GM19043 (cell line): ENCODE measurements around the gene TMEM208.

Experiments used
- ATAC-seq: cut with Tn5 transposase; IDR thresholded peaks from one replicate; pipeline ENCODE4 v1.9.1; 2021; ENCODE audit warnings: low read depth; ENCODE audit not compliant: unreplicated experiment

Gene TMEM208

DNA sequence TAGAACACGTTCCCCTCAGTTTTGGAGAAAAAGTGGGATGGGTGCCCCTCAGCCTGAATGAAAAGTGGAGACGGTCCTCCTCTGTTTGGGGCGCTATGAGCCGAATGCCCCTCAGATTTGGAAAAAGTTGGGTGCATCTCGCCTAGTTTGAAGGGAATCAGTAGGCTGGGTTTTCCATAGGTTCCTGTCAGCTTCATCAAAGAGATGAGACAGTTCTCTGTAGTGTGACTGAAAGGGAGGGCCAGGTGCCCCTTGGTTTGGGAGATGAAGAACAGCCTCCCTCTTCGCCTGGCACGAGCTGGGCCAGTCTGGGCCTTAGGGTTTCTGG, 21.1 kb downstream of the TMEM208 start:
- no peak for ATAC-seq

- ATAC-seq, result no peak
Observed at GRCh38 chr16:67248401-67249177, 21.7 kb downstream of the TMEM208 start, which contains the start of gene SLC9A5. SLC9A5 (plus strand) TSS chr16:67248979; CDS start chr16:67249015, 36 bp downstream.

GRCh38 chr16:67249178-67250044, 22.5 kb downstream of the TMEM208 start:
- no peak for ATAC-seq

- ATAC-seq, result no peak
Observed at GRCh38 chr16:67250045-67250327, 23.1 kb downstream of the TMEM208 start.

- no peak for ATAC-seq
Observed at GRCh38 chr16:67252609-67253497, 25.9 kb downstream of the TMEM208 start.

- no peak for ATAC-seq
Observed at GRCh38 chr16:67254801-67255552, 28.0 kb downstream of the TMEM208 start.

DNA sequence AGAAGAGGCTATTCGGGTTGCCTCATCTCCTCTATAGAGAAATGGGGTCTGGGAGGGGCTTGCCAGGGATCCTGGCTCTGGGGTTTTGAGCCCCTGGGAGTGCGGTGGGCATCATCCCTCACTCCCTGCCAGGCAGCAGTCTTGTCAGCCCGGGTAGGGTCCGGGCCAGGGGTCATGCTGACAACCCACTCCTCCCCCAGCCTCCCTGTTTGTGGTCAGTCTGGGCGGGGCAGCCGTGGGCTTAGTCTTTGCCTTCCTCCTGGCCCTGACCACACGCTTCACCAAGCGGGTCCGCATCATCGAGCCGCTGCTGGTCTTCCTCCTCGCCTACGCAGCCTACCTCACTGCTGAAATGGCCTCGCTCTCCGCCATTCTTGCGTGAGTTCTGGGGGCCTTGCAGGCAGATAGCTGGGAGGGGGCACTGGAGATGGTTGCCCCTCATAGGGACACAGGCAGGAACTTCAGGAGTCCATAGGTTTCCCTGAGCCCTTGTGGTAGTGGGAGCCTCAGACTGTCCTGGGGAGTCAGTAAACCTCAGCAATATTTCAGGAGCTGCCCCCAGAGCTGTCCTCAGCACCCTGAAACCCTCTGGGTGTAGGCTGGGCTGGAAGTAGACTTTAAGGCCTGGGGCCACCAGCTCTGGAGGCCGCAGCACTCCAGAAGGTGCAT, 28.8 kb downstream of the TMEM208 start:
- ATAC-seq, result no peak

GRCh38 chr16:67256701-67257230, 29.8 kb downstream of the TMEM208 start:
- ATAC-seq, result no peak

GRCh38 chr16:67257486-67258160, 30.7 kb downstream of the TMEM208 start:
- no peak for ATAC-seq

DNA sequence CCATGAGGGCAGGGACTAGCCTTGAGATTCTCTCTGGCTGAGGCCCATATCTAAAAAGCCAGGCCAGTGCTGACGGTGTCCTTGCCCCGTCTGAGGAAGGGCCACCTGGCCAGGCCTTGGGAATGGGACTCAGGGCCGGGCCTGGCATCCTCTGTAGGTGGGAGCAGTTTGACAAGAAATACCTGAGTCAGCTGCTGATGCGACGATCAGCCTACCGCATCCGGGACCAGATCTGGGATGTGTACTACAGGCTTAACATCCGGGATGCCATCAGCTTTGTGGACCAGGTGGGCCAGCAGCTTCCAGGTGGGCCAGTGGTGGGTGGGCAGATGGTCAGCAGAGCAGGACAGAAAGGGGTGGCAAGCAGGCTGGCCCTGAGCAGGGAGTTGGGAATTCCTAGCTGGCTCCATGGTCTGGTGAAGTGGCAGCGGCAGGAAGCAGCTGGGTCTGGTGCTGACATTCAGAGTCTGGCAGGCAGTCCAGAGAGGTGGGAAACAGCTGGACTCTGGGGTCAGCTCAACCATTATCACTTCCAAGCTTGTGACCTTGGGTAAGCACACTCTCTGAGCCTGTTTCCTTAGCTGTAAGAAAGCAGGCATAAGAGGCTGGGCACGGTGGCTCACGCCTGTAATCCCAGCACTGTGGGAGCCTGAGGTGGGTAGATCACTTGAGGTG, 31.4 kb downstream of the TMEM208 start:
- no peak for ATAC-seq

- no peak for ATAC-seq
Observed at GRCh38 chr16:67259705-67260104, 32.8 kb downstream of the TMEM208 start.

DNA sequence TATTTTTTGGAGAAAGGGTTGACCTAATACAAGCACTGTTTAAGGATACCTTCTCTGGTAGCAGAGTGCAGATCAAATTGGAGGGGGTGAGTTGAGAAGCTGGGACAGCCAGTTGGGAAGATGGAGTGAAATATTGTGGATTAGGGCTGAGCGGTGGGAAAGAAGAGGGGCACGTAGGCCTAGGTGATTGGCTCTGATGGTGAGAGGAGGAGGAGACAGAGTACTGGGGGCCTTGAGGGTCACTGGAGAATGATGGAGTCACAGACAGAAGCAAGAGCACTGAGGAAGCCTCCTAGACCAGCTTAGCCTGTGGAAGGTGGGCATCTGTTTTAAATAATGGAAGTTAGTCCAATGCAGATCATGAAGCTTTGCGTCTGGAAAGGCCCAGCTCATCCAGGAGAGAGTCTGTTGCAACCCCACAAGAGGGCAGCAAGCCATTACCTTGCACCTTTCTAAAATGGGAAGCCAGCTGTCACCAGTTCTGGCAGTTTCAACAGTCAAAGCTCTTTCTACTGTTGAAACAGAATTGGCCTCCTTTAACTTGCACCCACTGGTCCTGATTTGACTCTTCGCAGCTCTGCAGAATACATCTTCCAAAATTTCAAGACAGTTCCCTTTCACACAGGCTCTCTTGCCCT, 33.6 kb downstream of the TMEM208 start:
- no peak for ATAC-seq

- ATAC-seq, result no peak
Observed at GRCh38 chr16:67263201-67263600, 36.3 kb downstream of the TMEM208 start.

- ATAC-seq, result no peak
Observed at GRCh38 chr16:67264277-67264676, 37.3 kb downstream of the TMEM208 start.

- ATAC-seq, result no peak
Observed at GRCh38 chr16:67264866-67265265, 37.9 kb downstream of the TMEM208 start.

DNA sequence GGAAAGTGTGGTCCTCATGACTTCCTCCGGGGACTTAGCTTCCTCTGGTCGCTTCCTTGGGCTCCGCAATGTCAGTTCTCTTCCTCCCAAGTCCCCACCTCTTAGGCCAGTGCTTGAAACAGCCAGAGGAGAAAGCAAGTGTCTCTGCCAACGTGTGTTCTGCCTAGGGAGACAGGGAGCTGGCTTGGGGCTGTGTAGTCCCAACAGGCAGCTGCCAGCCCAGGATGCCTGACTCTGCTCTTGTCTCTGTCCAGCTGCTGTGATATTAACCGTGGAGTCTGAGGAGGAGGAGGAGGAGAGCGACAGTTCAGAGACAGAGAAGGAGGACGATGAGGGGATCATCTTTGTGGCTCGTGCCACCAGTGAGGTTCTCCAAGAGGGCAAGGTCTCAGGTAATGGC, 38.9 kb downstream of the TMEM208 start:
- ATAC-seq, result no peak

DNA sequence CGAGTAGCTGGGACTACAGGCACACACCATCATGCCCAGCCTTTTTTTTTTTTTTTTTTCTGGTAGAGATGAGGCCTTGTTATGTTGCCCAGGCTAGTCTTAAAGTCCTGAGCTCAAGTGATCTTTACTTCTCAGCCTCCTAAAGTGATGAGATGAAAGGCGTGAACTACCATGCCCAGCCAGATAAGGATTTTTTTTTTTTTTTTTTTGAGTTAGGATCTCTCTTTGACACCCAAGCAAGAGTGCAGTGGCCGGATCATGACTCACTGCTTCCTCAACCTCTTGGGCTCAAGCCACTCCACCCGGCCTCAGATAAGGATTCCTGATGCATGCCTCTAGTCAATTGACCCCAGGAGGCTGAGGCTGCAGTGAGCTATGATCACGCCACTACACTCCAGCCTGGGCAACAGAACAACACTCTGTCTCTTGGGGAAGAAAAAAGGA, 41.2 kb downstream of the TMEM208 start:
- no peak for ATAC-seq

- no peak for ATAC-seq
Observed at GRCh38 chr16:67269766-67270165, 42.8 kb downstream of the TMEM208 start.
